Skeletal muscle cell (primary cell): ENCODE data around the gene TPPP2.

Source experiments
- DNase-seq: peaks from one replicate; pipeline ENCODE4 v3.0.0-alpha.2; 2010; ENCODE audit warnings: low read depth
- H3K4me3 ChIP-seq: 2 replicates; pipeline ENCODE4 v1.5.1; 2011; ENCODE audit warnings: low read depth, mild to moderate bottlenecking, control low read depth, low read length, moderate library complexity

Gene TPPP2

GRCh38 chr14:21072781-21073339 is 42.8 kb downstream of the TPPP2 start:
- no peak overlapping the region for H3K4me3 ChIP-seq
- DNase-seq: no peak

DNA sequence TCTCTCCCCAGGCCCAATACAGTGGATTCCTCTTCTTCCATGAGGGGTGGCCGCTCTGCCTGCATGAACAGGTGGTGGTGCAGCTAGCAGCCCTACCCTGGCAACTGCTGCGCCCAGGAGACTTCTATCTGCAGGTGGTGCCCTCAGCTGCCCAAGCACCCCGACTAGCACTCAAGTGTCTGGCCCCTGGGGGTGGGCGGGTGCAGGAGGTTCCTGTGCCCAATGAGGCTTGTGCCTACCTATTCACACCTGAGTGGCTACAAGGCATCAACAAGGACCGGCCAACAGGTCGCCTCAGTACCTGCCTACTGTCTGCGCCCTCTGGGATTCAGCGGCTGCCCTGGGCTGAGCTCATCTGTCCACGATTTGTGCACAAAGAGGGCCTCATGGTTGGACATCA is 43.9 kb downstream of the TPPP2 start:
- DNase-seq: no peak
- no peak overlapping the region for H3K4me3 ChIP-seq

GRCh38 chr14:21074398-21075272 is 44.6 kb downstream of the TPPP2 start:
- H3K4me3 ChIP-seq: no peak overlapping the region
- DNase-seq: no peak

- H3K4me3 ChIP-seq: no peak overlapping the region
- DNase-seq: no peak
Measured at GRCh38 chr14:21075719-21076437, 45.9 kb downstream of the TPPP2 start.

DNA sequence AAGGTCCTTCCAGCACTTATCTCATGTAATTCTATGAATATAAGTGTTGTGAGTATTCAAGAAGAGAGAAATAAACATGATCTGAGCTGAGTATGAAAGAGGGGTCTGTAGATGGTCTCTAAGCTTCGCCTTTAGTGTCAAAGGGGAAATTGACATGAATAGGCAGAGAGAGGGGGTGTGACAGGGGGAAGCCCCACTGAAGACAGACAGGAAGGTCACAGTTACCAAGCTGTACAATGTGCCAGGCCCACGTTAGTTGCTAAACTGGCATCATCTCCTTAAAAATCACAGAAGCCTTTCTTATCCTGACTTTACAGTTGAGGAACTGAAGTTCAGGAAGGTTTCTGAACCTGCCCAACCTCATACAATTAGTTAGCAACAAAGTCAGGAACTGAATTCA is 47.7 kb downstream of the TPPP2 start:
- no peak overlapping the region for H3K4me3 ChIP-seq
- no peak for DNase-seq

DNA sequence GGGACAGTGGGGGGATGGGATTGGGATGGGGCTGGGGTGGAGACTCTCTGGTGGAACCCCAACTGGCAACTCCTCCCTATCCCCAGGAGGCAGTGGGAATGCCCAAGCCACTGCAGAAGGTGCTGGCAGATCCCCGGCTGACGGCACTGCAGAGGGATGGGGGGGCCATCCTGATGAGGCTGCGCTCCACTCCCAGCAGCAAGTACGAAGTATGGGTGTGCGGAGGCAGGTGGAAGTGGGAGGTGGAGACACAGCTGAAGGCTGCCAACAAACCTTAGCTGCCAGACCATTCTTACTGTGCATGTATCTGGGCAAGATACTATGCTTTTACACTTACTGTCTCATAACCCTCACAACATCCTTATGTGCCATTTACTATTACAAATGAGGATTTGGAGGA is 48.3 kb downstream of the TPPP2 start:
- DNase-seq: no peak
- H3K4me3 ChIP-seq: no peak overlapping the region

- no peak for DNase-seq
Measured at GRCh38 chr14:21078726-21079125, 48.7 kb downstream of the TPPP2 start.

DNA sequence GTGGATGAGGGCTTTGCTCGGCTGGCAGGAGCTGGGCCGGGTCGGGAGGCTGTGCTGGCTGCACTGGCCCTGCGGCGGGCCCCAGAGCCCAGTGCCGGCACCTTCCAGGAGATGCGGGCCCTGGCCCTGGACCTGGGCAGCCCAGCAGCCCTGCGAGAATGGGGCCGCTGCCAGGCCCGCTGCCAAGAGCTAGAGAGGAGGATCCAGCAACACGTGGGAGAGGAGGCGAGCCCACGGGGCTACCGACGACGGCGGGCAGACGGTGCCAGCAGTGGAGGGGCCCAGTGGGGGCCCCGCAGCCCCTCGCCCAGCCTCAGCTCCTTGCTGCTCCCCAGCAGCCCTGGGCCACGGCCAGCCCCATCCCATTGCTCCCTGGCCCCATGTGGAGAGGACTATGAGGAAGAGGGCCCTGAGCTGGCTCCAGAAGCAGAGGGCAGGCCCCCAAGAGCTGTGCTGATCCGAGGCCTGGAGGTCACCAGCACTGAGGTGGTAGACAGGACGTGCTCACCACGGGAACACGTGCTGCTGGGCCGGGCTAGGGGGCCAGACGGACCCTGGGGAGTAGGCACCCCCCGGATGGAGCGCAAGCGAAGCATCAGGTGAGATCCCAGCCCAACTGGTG is 51.6 kb downstream of the TPPP2 start:
- DNase-seq: no peak

More at GRCh38 chr14:21078726-21079125, 48.7 kb downstream of the TPPP2 start:
- no peak overlapping the region for H3K4me3 ChIP-seq

More for the DNA sequence above, 51.6 kb downstream of the TPPP2 start:
- H3K4me3 ChIP-seq: no peak overlapping the region
